OCI-M1 (cell line): ENCODE data around the gene DNAJB12.
A peak's percentile ranks its signal among the peaks of the same experiment; 100 is the strongest.
"Not testable (repeated sequence)": the region's sequence is repeated elsewhere in the genome, so short reads cannot be mapped to it uniquely, and the experiment has no call there.

Experiments used
- DNase-seq: peaks from one replicate; lab custom pipeline; 2025; lab: John Stamatoyannopoulos, UW

The DNAJB12 gene

GRCh38 chr10:72330069-72330426 is 24.7 kb downstream of the DNAJB12 start:
- no peak for DNase-seq

- DNase-seq, result no peak
Measured at GRCh38 chr10:72329290-72330068, 25.2 kb downstream of the DNAJB12 start.

GRCh38 chr10:72328829-72329204 is 25.9 kb downstream of the DNAJB12 start:
- DNase-seq, result no peak

GRCh38 chr10:72328045-72328828 is 26.5 kb downstream of the DNAJB12 start:
- DNase-seq, result peak; percentile 84

- DNase-seq, result not testable (repeated sequence)
Measured at GRCh38 chr10:72326665-72327603, 27.8 kb downstream of the DNAJB12 start.

GRCh38 chr10:72325243-72326175 is 29.2 kb downstream of the DNAJB12 start:
- not testable (repeated sequence) for DNase-seq

GRCh38 chr10:72323771-72324191 is 30.9 kb downstream of the DNAJB12 start:
- no peak for DNase-seq

- DNase-seq, result no peak
Measured at GRCh38 chr10:72323108-72323749, 31.5 kb downstream of the DNAJB12 start.

GRCh38 chr10:72322280-72323058 is 32.2 kb downstream of the DNAJB12 start:
- no peak for DNase-seq

GRCh38 chr10:72322030-72322279 is 32.8 kb downstream of the DNAJB12 start:
- DNase-seq, result no peak

- no peak for DNase-seq
Measured at GRCh38 chr10:72321248-72322029, 33.3 kb downstream of the DNAJB12 start.

GRCh38 chr10:72320676-72321247 is 34.0 kb downstream of the DNAJB12 start:
- peak; percentile 100 for DNase-seq

- DNase-seq, result peak; percentile 99
Measured at GRCh38 chr10:72319416-72320254, 35.1 kb downstream of the DNAJB12 start.

GRCh38 chr10:72318418-72319262 is 36.1 kb downstream of the DNAJB12 start:
- DNase-seq, result no peak

- DNase-seq, result no peak
Measured at GRCh38 chr10:72316748-72317435, 37.8 kb downstream of the DNAJB12 start.

- no peak for DNase-seq
Measured at GRCh38 chr10:72316386-72316700, 38.4 kb downstream of the DNAJB12 start.
